DMS79 treated with DMSO at 0.1 percent for 48 hours (cell line): ENCODE data around the gene CFAP65.

Source experiments
- DNase-seq: peaks from one replicate; lab custom pipeline; 2025; lab: John Stamatoyannopoulos, UW

Gene CFAP65

GRCh38 chr2:218963601-218964000, 77.7 kb downstream of the CFAP65 start:
- peak; percentile 75 for DNase-seq

DNA sequence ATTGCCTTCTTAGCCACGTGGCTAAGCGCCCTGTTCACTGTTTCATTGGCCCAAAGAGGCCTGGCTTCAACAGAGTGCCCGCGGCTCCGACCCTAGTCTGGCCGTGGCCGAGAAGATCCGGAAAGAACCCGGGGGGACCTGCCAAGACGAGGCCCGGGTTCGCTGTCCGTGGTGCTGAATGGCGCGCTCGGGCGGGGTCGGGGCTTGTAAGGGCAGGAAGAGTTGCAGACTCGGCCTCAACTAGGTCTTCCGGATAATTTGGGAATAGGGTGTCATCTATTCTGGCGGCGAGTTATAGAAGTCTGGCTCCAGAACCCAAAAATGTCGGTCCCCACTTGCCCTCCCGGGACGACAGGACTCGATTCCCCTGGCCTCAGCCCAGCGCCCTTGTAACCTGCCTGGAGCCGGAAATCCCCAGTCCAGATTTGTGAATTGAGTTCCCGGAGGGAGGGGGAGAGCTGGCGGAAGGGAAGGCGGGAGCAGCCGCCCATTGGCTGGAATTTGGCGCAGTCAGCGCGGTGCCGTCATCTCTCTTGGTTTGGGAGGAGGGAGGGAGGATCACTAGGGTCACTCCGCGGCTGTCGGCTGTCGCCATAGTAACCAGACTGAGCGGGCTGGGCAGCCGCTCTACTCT, 78.3 kb downstream of the CFAP65 start:
- DNase-seq = peak; percentile 97

DNA sequence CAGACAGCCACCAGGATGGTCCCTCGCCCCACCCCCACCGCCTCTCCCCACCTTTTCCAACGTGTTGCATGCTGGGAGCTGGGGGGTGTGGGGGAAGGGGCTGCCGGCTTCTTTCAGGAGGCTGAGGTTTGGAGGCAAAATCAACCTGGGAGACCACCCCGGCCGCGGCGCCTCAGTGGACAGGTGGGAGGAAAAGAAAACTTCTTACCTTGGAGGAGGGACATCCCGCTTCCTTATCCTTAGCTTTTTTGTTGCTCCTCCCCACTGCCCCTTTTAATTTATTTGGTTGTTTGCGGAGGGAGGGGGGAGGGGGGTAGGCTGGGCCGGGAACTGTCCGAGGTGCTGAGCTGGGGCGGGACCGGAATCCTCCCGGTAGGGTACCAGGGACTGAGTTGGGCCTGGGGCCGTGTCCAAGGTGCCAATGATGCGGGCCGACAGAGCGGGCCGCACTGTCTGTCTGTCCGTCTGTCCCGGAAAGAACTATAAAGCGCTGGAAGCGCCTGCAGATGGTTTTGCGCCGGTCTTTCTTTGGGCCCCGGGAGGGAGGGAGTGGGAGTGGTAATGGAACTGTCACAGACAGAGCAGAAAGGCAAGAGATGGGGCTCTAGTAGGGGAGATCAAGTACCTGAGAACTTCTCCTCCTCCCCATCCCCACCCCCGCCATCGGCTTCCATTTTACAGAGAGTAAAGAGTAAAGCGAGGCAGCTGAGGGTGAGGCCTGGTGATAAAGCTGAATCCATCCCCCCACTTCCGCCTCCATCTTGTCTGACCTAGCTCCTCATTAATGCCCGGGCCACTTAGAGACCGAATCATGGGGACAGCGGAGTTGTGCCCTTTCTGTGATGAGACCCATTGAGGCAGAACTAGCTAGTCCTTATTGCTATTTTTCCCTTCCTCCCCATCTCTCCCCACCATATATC, 79.4 kb downstream of the CFAP65 start:
- peak; percentile 50 for DNase-seq

DNA sequence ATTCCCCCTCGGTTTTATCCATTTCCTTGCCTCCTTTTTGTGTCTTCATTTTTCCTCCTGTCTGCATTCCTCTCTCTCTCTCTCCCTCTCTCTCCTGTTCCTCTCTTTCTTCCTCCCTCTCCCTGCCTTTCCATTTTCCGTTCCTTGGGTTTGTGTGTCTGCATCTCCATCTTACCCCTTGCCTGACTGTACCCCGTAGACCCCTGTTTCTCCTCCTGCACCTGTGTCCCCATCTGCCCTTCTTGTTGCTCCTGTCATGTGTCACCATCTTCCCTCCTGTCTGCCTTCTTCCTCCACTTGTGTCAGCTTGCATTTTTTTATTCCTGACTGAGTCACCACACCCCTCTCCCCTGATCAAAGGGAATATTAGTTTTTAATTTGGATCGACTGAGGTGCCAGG, 80.1 kb downstream of the CFAP65 start:
- DNase-seq = no peak

GRCh38 chr2:218960309-218961165, 80.8 kb downstream of the CFAP65 start:
- DNase-seq = peak; percentile 22

DNA sequence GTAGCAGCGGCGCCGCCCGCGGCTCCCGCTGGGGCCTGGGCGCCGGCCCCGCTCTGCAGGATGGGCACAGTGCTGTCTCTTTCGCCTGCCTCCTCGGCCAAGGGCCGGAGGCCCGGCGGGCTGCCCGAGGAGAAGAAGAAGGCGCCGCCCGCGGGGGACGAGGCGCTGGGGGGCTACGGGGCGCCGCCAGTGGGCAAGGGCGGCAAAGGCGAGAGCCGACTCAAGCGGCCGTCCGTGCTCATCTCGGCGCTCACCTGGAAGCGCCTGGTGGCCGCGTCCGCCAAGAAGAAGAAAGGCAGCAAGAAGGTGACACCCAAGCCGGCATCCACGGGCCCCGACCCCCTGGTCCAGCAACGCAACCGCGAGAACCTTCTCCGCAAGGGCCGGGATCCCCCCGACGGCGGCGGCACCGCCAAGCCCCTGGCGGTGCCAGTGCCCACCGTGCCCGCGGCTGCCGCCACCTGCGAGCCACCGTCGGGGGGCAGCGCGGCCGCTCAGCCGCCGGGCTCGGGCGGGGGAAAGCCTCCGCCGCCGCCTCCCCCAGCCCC, 81.5 kb downstream of the CFAP65 start:
- no peak for DNase-seq

DNA sequence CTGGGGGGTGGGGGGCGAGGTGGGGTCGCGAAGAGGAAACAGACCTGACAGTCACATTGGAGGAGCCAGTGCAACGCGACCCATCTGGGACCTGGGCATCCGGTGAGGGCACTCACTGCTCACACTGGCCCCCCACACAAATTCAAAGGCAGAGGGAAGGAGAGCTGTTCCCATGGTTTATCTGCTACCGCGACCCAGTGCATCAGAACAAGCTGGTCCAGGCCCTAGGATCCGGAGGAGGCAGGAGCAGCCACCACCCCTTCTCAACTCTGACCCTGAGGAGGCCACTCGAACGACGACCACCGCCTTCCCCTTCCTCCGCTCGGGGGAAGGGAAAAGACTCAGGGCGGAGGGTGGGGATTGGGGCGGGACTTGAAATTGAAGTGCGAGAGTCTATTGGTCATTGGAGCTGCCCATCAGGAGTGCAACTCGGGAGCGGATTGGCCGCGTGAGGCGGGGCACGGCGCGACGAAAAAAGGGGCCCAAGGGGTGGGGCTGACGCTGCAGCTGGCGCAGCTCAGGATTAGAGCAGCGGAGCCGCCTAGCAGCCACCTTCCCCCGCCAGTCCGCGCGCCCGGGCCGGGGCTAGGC, 82.1 kb downstream of the CFAP65 start, which contains the start of gene CDK5R2:
TSS of gene CDK5R2 (plus strand) at position 526 of the 591 bp plus-strand sequence. CDS start 155 bp downstream, outside the sequence.
- DNase-seq = peak; percentile 87

DNA sequence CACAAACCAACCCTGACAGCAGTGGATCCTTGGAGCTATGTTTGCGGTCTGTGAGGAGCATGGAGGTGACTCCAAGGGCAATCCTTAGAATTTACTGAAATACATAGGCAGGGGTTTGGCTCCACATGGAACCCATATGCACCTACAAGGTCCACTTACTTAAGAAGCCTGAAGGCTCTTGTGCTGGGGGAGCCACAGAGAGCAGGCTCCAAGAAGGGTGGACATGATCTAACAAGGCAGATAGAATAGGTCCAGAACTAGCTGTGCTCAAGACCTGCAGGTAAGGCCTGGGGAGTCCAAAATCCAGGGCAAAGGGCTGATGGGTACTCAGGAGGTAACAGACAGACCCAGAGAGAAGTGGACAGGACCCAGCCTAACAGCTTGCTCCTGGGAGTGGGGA, 83.0 kb downstream of the CFAP65 start:
- DNase-seq = no peak

- no peak for DNase-seq
Measured at GRCh38 chr2:218957671-218958070, 83.6 kb downstream of the CFAP65 start.

DNA sequence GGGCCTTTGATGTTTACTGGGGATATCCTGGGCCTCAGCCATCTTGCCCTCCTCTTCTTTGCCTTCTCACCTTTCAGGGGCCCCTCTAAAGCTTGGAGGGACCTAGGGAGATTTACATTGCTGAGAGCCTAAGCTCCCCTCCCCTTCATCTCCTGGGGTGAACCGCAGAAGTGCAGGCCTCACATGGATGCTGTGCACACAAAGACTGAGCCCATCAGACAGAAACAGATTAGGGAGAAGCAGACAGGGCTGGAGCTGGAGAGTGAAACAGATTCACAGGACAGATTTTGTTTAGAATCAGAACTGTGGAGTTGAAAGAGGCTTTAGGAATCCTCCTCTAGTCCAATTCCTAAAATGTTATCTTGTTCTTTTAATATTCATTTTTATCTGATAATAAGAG, 85.3 kb downstream of the CFAP65 start:
- no peak for DNase-seq

DNA sequence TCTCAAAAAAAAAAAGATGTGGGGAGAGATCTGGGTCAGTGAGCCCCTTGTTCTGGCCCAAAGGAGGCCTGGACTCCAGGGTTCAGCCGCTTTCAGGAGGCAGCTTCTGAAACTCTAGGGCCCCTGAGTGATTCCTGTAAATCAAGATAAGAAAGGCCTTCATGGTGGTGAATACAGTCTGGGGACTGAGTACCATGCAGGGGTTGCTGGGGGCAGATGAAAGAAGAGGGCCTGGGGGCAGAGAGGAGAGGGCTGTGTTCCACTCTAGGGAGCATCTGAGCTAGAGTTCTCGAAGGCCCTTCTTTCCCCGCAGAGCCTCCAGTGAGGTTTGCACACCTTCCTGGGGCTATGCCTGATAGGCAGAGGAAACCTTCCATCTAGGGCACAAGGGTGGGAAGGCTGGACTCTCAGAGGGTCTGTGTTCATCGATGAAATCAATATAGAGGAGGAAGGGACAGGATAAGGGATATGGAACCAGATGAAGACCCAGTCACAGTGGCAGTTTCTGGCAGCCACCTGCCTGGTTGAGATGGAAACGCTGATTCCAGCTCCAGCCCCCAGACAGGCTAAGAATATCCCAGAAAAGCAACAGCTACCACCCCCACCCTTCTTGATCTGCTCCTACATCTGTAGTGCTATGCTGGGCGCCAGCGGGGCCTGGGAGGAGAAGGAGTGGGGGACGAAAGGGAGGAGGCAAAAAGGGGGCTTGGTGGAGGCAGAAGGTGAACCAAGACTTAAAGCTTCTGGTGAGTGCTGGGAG, 86.6 kb downstream of the CFAP65 start:
- DNase-seq = no peak

- DNase-seq = no peak
Measured at GRCh38 chr2:218953366-218953954, 87.9 kb downstream of the CFAP65 start.
